GM21526 (cell line): ENCODE results near the gene PTPRK.

Experiments
- ATAC-seq: cut with Tn5 transposase; IDR thresholded peaks from one replicate; pipeline ENCODE4 v1.9.1; 2021; ENCODE audit warnings: moderate library complexity; ENCODE audit not compliant: unreplicated experiment, low FRiP score

The PTPRK gene

DNA sequence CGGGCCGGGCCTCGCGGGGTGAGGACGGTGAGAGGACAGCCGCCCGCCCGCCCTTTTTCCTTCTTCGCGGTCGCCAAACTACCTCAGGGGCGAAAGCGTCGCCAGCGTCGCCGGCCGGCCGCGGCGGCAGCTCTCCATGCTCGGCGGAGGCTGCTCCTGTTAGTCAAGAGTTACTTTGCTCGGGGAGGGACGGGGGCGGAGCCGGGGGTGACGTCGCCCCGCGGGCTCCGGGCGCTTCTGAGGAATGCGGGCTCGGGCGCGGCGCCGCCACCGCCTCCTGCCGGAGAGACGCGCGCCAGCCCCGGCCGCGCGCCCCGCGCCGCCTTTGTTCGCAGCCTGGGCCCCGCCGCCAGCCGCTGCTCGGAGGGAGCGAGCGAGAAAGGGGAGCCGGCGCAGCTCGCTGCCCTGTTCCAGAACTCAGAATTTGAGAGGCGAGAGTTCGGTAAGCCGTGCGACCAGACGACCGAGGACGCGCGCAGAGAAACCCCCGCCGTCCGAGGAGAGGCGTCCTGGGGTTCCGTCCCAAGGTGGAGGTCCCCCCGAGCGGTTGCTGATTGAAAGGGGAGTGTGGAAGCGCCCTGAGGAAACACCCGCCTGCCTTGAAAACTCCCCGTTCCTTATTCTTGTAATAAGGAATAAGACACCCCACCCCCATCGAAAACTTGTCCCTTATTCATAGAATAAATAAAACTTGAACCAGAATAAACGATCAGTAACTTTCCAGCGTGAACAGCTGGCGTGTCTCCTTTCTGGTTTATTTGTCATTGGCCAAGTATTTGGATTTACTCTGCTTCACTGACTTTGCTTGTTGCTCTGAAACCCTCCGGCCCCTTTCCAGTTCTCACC is at the start of gene PTPRK:
PTPRK (minus strand) TSS at position 164 of the 846 bp plus-strand sequence. CDS start 241 bp downstream, outside the sequence.
- ATAC-seq, result peak; percentile 96

DNA sequence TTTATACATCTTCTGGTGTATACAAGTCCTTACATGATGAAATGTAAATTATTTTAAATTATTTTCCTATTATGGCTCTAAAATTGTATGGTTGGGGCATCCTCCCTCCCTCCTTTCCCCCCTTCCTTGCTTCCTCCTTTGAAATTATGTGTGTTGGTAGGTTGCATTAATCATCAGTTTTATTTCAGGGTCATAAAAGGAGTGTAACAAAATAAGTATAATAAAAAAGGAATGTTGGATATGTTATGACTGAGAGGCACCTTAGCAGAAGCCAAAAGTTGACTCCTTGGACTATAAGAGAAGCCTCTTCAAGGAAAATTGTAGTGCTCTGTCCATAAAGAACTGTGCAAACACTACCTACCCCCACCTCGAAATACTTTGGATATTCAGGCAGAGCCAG is 46.6 kb upstream of the PTPRK start:
- no peak for ATAC-seq

DNA sequence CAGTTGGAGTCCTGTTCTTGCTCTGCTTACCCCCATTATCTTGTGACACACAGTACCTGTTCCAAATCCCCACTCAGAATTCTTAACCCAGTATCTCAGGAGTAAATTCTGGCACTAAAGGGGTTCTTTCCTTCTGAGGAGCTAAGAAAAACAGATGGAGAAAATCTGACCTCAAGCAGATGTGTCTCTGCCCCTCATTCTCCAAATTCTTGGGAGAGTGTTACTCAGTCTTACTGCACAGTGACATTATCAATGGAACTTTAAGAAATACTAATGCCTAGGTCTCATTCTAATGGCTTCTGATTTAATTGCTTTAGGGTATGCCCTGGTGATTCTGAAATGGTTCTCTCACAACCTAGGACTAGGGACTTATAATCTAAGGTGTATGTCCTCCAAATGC is 40.6 kb upstream of the PTPRK start:
- ATAC-seq, result no peak

DNA sequence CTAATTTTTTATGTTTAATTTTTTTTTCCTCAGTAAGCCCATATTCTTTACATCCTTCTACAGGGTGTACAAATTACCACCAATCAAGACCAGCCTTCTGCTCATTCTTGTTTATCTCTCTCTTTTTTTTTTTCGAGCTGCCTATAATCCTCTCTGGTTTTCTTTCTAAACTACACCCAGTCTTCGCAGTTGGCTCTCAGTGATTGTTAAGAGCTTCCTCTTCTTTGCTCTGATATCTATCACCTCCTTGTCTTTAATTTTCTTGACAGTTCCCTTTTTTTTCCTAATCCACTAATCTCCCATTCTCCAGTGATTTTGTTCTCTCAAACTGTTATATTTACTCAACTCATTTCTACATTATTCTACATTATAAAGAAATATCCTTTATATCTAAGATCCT is 38.5 kb upstream of the PTPRK start:
- no peak for ATAC-seq

DNA sequence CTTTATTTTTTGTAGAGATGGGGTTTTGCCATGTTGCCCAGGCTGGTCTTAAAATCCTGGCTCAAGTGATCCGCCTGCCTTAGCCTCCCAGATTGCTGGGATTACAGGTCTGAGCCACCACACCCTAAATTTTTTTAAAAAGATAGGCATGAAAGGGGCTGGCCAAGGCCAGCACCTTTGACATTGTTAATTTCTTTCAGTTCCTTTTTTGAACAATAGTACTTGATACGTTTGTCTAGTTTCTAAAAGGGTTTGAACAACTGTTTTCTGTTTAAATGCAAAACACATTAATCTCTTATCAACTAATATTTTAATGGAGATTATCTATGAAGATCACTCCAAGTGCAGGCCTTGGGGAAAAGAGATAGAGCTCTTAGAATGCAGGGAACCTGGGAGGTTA is 37.6 kb upstream of the PTPRK start:
- ATAC-seq, result no peak

DNA sequence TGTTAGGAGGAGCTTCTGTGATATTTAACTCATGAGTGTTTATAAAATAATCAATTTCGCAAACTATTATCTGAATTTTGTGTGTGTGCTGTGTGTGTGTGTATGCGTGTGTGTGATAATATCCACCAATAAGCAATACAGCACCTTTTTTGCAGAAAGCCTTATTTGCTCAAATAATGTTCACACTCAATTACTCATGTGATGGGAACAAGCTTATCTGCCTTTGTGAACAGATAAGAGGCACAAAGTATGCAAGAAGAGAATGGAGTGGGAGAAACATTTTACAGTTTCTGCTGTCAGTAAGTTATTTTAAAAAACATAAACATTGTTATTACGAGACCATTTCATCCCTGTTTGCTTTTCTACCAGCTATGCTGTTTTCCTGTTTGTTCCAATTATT is 36.7 kb upstream of the PTPRK start:
- ATAC-seq, result no peak

DNA sequence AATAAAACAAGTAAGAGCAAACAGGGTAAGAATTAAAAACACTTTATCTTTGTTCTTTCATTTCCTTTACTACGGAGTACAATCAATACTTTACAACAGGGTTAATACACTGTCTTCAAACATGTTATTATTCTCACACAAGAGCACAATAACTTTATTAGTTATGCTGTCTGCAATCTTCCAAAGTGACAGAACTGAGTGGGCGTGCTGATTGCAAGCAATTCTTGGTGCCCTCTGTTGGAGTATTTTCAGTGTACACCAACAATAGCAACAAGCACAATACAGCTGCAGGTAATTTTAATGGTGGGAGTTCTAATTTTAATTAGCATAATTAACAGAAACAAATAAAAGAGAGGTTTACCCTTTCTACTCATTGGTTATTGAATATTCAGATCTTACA is 33.9 kb upstream of the PTPRK start:
- no peak for ATAC-seq

DNA sequence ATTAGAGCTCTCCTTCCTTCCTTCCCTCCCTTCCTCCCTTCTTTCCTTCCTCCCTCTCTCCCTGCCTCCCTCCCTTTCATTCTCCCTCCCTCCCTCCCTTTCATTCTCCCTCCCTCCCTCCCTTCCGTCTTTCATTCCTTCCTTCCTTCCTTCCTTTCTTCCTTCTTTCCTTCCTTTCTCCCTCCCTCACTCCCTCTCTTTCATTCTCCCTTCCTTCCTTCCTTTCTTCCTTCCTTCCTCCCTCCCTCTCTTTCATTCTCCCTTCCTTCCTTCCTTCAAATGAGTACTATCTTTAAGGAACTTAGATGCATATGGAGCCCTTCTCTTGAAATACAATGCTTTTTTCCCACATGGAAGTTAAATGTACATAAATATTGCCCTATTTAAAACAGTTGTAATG is 20.9 kb upstream of the PTPRK start:
- ATAC-seq, result no peak

DNA sequence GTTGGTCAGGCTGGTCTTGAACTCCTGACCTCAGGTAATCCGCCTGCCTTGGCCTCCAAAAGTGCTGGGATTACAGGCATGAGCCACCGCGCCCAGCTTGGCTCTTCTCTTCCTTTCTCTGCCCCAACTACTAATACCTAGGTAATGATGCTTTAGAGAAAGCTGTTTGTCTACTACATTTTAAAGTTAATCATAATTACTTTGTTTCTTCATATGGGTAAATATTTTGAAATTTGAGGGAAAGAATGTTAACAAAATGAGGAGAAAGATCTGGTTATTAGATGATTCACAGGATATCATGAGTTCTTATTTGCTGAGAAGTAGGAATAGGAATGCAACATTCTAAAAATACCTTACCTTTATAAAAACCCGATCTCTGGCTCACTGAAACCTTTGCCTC is 18.4 kb upstream of the PTPRK start:
- ATAC-seq, result no peak

DNA sequence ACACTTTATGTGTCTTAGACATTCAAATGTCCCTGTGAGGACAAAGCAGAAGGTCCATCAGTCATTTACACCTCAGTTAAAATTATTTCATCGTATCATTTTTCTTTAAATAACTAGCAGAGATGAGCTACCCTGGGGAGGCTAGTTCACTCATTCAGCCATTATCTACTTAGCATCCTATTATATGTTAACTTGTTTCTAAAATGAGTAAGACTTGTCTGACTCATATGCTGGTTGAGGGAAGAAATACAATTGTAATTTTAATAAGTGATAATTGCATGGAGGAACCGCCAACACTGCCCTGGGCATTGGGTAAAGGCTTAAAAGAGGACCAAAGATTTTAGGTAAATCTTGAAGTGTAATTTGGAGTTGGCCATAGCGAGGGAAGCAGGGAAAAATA is 12.4 kb upstream of the PTPRK start:
- ATAC-seq, result no peak

DNA sequence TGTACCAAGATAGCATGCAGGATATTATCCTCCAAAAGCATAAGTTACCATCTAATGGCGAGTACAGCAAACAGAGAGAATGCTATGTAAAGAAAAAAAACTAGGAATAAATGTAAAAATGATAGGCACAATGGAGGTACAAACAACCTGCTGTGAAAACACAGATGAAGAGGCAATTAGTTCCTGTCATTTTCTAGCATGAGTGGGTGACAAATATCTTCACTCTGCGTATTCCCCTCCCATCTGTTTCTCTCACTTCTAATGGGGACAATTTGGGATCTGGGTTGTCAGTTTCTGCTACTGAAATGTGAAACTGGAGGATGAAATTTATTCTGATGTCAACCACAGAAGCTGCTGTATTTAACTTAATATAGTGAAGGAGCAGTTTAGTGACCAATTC is 11.7 kb upstream of the PTPRK start:
- ATAC-seq, result no peak

DNA sequence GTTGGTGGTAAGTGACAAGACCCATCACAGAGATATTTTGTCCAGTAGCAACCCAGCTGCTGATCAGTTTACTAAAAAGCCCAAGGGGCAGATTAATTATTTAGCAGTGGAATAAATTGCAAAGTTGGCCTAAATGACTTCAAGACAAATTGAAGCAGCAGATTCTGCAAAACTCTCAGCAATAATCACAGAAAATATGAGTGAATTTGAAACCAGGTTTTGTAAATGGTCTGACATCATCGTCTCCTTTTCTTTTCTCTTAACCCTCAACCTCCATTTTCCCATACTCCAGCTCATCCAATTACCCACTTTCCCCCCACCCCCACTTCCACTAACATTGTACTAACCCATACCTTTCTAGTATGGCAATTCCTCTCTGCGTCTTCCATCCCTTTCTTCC is 11.3 kb upstream of the PTPRK start:
- ATAC-seq, result no peak

DNA sequence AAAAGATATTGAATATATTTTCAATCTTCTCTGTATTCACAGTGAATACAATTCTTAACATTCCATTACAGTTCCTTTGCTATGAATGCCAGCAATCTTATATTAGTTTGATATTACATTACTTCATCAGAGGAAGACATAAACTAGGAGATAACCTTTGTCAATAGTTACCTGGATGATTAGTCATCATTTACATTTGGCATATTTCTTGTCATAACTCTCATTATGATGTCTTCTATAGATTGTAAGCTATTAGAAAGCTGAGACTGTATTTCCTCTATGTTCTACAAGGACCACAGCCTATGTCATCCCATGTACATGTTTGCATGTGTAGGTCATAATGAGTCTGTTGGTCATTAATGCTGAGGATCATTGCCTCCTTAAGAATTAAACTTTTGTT is 7.8 kb upstream of the PTPRK start:
- ATAC-seq, result no peak

DNA sequence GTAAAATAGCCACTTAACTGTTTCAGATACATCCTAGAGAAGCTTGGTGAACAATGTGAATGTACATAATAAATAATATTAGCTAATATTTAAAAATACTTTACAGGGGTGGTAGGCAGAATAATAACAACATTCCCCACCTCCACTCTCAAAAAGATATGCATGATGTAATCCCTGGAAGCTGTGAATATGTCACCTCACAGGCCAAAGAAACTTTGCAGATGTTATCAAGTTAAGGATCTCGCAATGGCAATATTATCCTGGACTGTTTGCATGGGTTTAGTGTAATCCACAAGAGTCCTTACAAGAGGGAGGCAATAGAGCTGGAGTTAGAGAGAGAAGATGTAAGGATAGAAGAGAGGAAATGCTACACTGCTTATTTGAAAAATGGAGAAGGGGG is 7.0 kb upstream of the PTPRK start:
- no peak for ATAC-seq

DNA sequence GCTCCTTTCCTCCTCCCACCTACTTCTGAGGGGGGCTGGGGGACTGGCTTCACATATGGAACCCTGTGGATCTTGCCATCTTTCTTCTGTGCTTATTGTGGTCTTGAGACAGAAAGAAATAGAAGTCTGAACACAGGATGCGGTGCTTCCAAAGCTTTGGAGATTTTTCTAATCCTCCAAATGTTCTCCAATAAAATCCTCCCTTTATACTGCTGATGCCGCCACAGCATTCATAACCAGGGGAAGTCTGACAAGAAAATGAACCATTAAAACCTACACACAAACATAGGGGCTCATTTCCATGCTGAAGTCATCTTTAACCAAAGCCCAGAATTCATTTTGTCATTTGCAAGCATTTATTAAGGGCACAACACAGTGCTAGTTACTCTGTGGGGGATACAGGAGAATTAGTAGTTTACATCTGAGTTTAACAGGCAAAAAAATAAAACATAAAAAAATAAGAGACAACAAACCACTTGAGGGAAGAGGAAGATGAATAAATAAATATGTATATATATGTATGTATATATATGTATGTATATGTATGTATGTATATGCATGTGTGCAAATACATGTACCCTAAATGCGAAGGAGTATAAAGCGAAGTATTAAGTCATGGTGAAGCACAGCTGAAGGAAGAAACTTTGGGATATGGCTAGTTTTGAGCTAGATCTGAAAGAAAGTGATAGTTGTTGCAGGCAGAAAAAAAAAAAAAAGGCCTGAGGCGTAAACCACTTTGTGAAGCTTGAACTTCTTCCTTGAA is 5.9 kb upstream of the PTPRK start:
- no peak for ATAC-seq

DNA sequence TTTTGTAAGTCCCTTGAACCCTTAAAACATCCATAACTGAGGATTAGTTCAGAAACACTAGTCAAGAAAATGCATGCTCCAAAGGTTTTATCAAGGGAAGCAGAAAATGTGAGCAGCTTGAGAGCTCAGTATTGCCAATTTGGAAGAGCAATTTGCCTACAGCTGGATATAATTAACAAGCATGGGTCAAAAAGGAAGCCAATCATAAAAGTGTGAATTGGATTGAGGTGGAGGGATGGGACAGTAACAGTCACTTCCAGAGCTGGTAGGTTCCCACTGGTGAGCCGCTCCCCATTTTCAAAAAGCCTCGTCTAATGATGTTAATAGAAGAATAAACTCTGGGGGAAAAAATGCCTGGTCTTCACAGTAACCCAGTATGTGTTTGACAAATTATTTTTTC is 5.0 kb upstream of the PTPRK start:
- ATAC-seq, result no peak

DNA sequence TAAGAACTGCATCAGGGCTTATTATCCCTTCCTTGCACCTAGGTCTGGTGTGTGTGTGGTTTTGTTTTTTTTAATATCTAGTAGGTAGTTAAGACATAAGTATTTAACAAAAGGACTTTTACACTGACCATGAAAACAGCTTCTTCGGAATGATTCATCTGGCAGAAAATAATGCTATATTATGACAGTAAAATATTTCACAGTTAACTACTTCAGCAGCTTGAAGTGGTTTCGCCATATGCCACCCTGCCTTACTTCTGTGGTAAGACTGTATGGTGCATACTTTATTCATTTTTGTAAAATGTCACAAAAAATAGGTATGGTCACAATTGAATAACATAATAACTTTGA is 858 bp upstream of the PTPRK start:
- no peak for ATAC-seq

DNA sequence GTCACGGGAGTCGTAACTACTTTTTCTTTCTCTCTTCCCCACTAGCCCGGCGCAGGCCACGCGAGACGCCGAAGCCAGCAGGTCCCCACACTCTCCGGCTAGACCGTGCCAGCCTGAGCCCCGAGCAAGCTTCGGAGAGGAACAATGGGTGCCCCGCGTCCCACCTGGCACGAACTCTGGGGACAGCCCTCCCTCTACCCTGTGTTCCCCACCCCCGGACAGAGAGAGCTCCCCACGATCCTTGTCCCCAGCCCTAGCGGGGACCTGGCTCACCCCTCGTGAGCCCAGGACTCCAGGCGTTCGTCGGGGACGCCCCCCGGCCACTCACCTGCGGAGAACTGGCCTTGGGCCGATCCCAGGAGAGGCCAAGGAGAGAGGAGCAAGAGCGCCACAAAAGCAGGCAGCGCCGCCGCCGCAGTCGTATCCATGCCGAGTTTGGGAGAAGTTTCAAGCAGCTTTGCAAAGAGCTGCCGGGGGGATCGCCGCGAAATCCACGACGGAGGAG is 416 bp downstream of the PTPRK start:
- ATAC-seq, result peak; percentile 5

DNA sequence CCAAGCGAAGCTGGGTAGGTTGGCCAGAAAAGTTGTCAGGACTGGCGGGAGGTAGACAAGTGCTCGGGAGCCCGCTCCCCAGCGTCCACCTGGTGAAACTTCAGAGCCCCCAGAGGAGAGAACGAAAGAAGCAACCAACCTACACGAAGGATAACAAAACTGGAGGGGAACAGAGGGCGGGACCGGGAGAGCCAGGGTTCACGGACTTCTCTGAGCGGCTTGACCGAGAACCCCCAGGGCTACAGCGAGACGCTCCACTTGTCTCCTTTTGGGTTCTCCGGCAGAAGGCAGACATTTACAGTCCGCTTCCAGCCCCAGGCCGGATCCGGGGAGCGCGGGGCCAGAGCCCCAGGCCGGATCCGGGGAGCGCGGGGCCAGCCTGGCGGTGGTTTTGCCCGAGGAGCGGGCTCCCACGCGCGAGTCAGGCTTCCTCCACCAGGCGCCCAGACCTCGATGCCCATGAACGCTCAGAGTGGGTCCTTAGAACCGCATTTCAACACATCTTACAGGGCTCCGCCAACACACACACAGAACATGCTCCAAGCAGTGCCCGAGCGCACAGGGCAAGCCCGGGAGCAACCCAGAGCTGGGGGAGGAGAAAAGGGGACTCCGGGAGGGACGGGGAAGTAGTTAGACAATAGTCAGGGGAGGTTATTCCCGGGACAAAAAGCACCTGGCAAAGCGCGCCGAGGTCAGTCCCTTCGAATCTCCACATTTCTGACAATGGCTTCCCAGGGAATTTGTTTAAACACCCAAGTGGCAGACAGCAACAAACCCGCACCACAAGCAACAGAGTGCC is 1.1 kb downstream of the PTPRK start:
- ATAC-seq, result no peak

DNA sequence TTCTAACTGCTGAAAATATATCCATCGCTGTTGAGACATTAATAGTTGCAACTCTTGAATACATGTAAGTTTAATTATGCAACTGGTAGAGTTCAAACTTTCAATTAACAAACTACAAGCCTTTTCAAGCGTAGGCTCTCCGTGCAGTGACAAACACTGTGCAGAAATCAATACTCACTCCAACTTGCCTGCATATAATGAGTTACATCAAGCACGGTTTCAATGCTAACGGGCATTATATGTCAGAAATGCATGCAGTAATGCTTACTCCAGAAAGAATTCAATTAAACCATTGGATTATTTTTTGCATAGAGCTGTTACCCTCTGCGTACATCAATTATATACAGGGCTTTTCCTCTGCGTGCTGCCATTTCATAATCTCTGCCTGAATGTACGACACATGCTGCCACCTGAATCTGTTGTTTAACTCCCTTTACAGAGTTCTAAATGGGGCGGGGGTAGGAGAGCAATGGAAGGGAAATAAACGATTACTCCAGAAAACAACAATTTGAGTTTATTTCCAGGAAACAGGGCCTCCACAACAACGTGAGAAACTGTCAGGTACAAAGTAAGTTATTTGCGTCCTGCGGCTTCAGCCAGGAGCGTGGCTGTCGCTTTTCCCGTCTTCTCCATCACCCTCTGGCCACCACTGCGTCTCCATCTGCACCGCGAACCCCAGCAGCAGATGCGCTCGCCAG is 1.8 kb downstream of the PTPRK start:
- ATAC-seq, result no peak

DNA sequence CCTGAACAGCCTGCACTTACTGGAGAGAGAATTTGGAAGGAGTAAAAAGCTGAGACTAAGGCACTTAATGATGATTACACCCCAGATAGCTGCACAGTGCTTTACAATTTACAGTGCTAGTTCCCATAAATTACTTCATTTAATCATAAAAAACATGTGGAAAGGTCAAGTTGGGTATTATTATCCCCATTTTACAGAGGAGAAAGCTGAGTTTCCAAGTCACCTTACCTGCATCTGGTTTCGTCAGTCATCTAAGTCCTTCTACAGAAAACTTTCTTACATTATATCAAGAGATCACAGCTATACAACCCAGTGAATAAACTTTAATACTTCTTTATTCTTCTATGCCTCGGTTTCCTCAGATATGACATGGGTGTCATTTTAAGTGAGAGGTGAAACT is 3.3 kb downstream of the PTPRK start:
- ATAC-seq, result no peak
